HG03159 (cell line): ENCODE results near the gene ING5.
"Not testable (repeated sequence)": the region's sequence is repeated elsewhere in the genome, so short reads cannot be mapped to it uniquely, and the experiment has no call there.

ENCODE experiments used
- ATAC-seq: cut with Tn5 transposase; IDR thresholded peaks from one replicate; pipeline ENCODE4 v1.9.1; 2021; ENCODE audit warnings: mild to moderate bottlenecking, moderate library complexity; ENCODE audit not compliant: unreplicated experiment

ING5 gene

GRCh38 chr2:241759067-241759807 is 57.4 kb downstream of the ING5 start:
- no peak for ATAC-seq

- not testable (repeated sequence) for ATAC-seq
Observed at GRCh38 chr2:241759893-241760292, 58.1 kb downstream of the ING5 start.

GRCh38 chr2:241760301-241760771 is 58.5 kb downstream of the ING5 start:
- ATAC-seq: no peak

- ATAC-seq: no peak
Observed at GRCh38 chr2:241762321-241762932, 60.6 kb downstream of the ING5 start.

GRCh38 chr2:241762933-241763369 is 61.1 kb downstream of the ING5 start:
- no peak for ATAC-seq

GRCh38 chr2:241763551-241764274 is 61.9 kb downstream of the ING5 start:
- no peak for ATAC-seq

- ATAC-seq: no peak
Observed at GRCh38 chr2:241764275-241765241, 62.7 kb downstream of the ING5 start.

- no peak for ATAC-seq
Observed at GRCh38 chr2:241767464-241768250, 65.8 kb downstream of the ING5 start.

GRCh38 chr2:241768251-241768711 is 66.4 kb downstream of the ING5 start:
- ATAC-seq: no peak

- ATAC-seq: no peak
Observed at GRCh38 chr2:241768850-241769249, 67.0 kb downstream of the ING5 start.

GRCh38 chr2:241769819-241770184 is 68.0 kb downstream of the ING5 start:
- no peak for ATAC-seq

GRCh38 chr2:241770185-241770935 is 68.5 kb downstream of the ING5 start:
- no peak for ATAC-seq

GRCh38 chr2:241770936-241771285 is 69.1 kb downstream of the ING5 start:
- no peak for ATAC-seq

GRCh38 chr2:241771286-241772062 is 69.6 kb downstream of the ING5 start:
- no peak for ATAC-seq

- ATAC-seq: no peak
Observed at GRCh38 chr2:241772063-241772499, 70.2 kb downstream of the ING5 start.

- no peak for ATAC-seq
Observed at GRCh38 chr2:241773511-241774418, 71.9 kb downstream of the ING5 start.
